IMR-90 (cell line): ENCODE data around the gene AGPAT3. TPM values are rescaled to one million over a fixed set of nuclear protein-coding genes. Genes with fewer than 3 reads are reported as not detected.

Experiments
- ATAC-seq: fragments of 200-7000 bp; cut with Tn5 transposase; 2 replicates; pipeline ENCODE4 v1.9.1; 2020; ENCODE audit warnings: low read depth, mild to moderate bottlenecking, moderate library complexity
- BruUV-seq: library from RNA; stranded (reverse); fragments of 400-500 nt; replicated peaks from 2 replicates; lab custom pipeline; 2021; lab: Mats Ljungman, UMichigan
- CTCF ChIA-PET: fragments of 300-600 bp; formaldehyde crosslinking; extraction: SDS; loops from one replicate; lab custom pipeline; 2021; ENCODE audit warnings: antibody characterized with exemption; lab: Yijun Ruan, JAX
- POLR2A ChIA-PET: fragments of 300-600 bp; sonication (Branson Sonifier 250); formaldehyde crosslinking; loops from one replicate; lab custom pipeline; 2022; ENCODE audit warnings: antibody characterized with exemption; ENCODE audit not compliant: unreplicated experiment; lab: Charles Lee
- DNase-seq: peaks from one replicate; pipeline ENCODE4 v3.0.0; 2013
- H2AFZ ChIP-seq: replicated peaks from 2 replicates; pipeline ENCODE3; 2013; ENCODE audit warnings: low read length, mild to moderate bottlenecking; ENCODE audit not compliant: poor library complexity
- H2AK5ac ChIP-seq: 2 replicates; pipeline ENCODE4 v1.6.1; 2013; ENCODE audit warnings: low read depth, low read length, inconsistent platforms
- H2AK9ac ChIP-seq: replicated peaks from 2 replicates; pipeline ENCODE3; 2013; ENCODE audit warnings: mild to moderate bottlenecking, low read depth, low read length, moderate library complexity; ENCODE audit not compliant: poor library complexity
- H2BK120ac ChIP-seq: 2 replicates; pipeline ENCODE4 v1.6.1; 2013; ENCODE audit warnings: low read depth, low read length, inconsistent platforms
- H2BK15ac ChIP-seq: 3 replicates; pipeline ENCODE4 v1.6.1; 2013; ENCODE audit warnings: low read depth, low read length, inconsistent platforms
- H2BK20ac ChIP-seq: 2 replicates; pipeline ENCODE4 v1.6.1; 2013; ENCODE audit warnings: low read depth, mild to moderate bottlenecking, inconsistent platforms, low read length, moderate library complexity
- H2BK5ac ChIP-seq: 2 replicates; pipeline ENCODE4 v1.6.1; 2013; ENCODE audit warnings: mild to moderate bottlenecking, low read depth, low read length, inconsistent platforms; ENCODE audit not compliant: poor library complexity, severe bottlenecking
- H3K14ac ChIP-seq: replicated peaks from 2 replicates; pipeline ENCODE4 v1.6.1; 2013; ENCODE audit warnings: low read depth, low read length, inconsistent platforms
- H3K18ac ChIP-seq: 2 replicates; pipeline ENCODE4 v1.6.1; 2013; ENCODE audit warnings: low read depth, low read length, control low read depth
- H3K23ac ChIP-seq: 2 replicates; pipeline ENCODE4 v1.6.1; 2013; ENCODE audit warnings: low read depth, low read length, inconsistent platforms
- H3K27ac ChIP-seq: 2 replicates; pipeline ENCODE4 v1.5.1; 2013; ENCODE audit warnings: mild to moderate bottlenecking, control low read depth, low read length; ENCODE audit not compliant: insufficient read depth
- H3K27me3 ChIP-seq: 2 replicates; pipeline ENCODE4 v1.6.1; 2013; ENCODE audit warnings: low read length; ENCODE audit not compliant: control insufficient read depth, insufficient read depth
- H3K36me3 ChIP-seq: 2 replicates; pipeline ENCODE4 v1.6.1; 2013; ENCODE audit warnings: low read length, mixed read lengths; ENCODE audit not compliant: control insufficient read depth, insufficient read depth
- H3K4ac ChIP-seq: 2 replicates; pipeline ENCODE4 v1.6.1; 2013; ENCODE audit warnings: low read depth, low read length, inconsistent platforms
- H3K4me1 ChIP-seq: 2 replicates; pipeline ENCODE4 v1.6.1; 2013; ENCODE audit warnings: low read length, mixed read lengths; ENCODE audit not compliant: control insufficient read depth, insufficient read depth
- H3K4me2 ChIP-seq: 2 replicates; pipeline ENCODE4 v1.6.1; 2013; ENCODE audit warnings: low read depth, mild to moderate bottlenecking, control low read depth, low read length, moderate library complexity
- H3K4me3 ChIP-seq: 2 replicates; pipeline ENCODE4 v1.5.1; 2013; ENCODE audit warnings: low read depth, mild to moderate bottlenecking, control low read depth, low read length, moderate library complexity; ENCODE audit not compliant: insufficient read depth
- H3K56ac ChIP-seq: 2 replicates; pipeline ENCODE4 v1.6.1; 2013; ENCODE audit warnings: low read length, inconsistent platforms; ENCODE audit not compliant: insufficient read depth; ENCODE audit errors: extremely low read depth
- H3K79me1 ChIP-seq, 2 experiments: 2 replicates each; pipeline ENCODE4 v1.6.1; 2013; ENCODE audit warnings: low read length in 2 of 2, inconsistent platforms in 1 of 2, low read depth in 1 of 2
- H3K9ac ChIP-seq: 2 replicates; pipeline ENCODE4 v1.6.1; 2013; ENCODE audit warnings: low read depth, low read length, control low read depth
- H3K9me1 ChIP-seq: 2 replicates; pipeline ENCODE4 v1.6.1; 2013; ENCODE audit warnings: low read length, inconsistent platforms; ENCODE audit not compliant: insufficient read depth
- H3K9me3 ChIP-seq: 2 replicates; pipeline ENCODE4 v1.6.1; 2013; ENCODE audit warnings: low read length; ENCODE audit not compliant: control insufficient read depth, insufficient read depth
- H4K20me1 ChIP-seq: 2 replicates; pipeline ENCODE4 v1.6.1; 2013; ENCODE audit warnings: low read length, inconsistent platforms; ENCODE audit not compliant: insufficient read depth
- H4K5ac ChIP-seq: 2 replicates; pipeline ENCODE4 v1.6.1; 2013; ENCODE audit warnings: mild to moderate bottlenecking, low read depth, low read length, control low read depth
- H4K8ac ChIP-seq, 2 experiments: 2 replicates each; pipeline ENCODE4 v1.6.1; 2013; ENCODE audit warnings: low read depth in 2 of 2, low read length in 2 of 2, control low read depth in 1 of 2, inconsistent platforms in 1 of 2
- H4K91ac ChIP-seq: 2 replicates; pipeline ENCODE4 v1.6.1; 2013; ENCODE audit warnings: low read depth, low read length, inconsistent platforms; ENCODE audit not compliant: insufficient read depth
- MAFK ChIP-seq: IDR thresholded peaks from 2 replicates; pipeline ENCODE4 v1.6.1; 2012; ENCODE audit warnings: low read depth, low read length, improper control_type of control experiment
- NFE2L2 ChIP-seq: fragments of 150-350 bp; IDR thresholded peaks from 2 replicates; pipeline ENCODE4 v1.6.1; 2016; ENCODE audit warnings: low read depth, mild to moderate bottlenecking, low read length
- RFX5 ChIP-seq: IDR thresholded peaks from 2 replicates; pipeline ENCODE4 v1.8.0; 2012; ENCODE audit warnings: low read depth, mild to moderate bottlenecking, low read length, moderate library complexity
- WGBS, 2 experiments: methylation state at CpG; one replicate each; pipeline versions ENCODE4 v1.1.5 to v1.1.7; 2013; ENCODE audit warnings: missing lambda C conversion rate in 2 of 2; ENCODE audit not compliant: insufficient read length in 1 of 2; ENCODE audit errors: extremely low coverage in 2 of 2; 5-methylcytosine and 5-hydroxymethylcytosine counted together
- dilution Hi-C: fragments of 300-500 bp; cut with HindIII; formaldehyde crosslinking; loops from one replicate; pipeline ENCODE4 v1.14.3; 2018; ENCODE audit warnings: low sequenced_read_pairs; ENCODE audit not compliant: unreplicated experiment
- in situ Hi-C: fragments of 300-500 bp; cut with MboI; formaldehyde crosslinking; loops from 3 replicates; pipeline ENCODE4 v1.14.3; 2019; ENCODE audit warnings: low sequenced_read_pairs, inconsistent platforms, mixed read lengths
- intact Hi-C: fragments of 100-400 bp; cut with micrococcal nuclease; formaldehyde crosslinking; loops from 2 replicates; pipeline ENCODE4 v1.10.0; 2022
- polyA plus RNA-seq, 3 experiments: library from polyadenylated mRNA; depleted of rRNA; stranded (reverse); fragments of >200 nt; gene quantifications; 2 replicates each; pipeline ENCODE4 v1.2.3, GENCODE V29; 2012; ENCODE audit warnings: low replicate concordance in 1 of 3
- total RNA-seq: library from RNA; depleted of rRNA; stranded (reverse); fragments of >200 nt; gene quantifications from 2 replicates; pipeline ENCODE4 v1.2.3, GENCODE V29; 2012

AGPAT3 gene
- total and polyA plus RNA-seq, 2 of the 4 experiments (the other 2 are of a cell fraction), result 27.1 to 38.7 TPM

GRCh38 chr21:43910460-43910859 is 45.4 kb downstream of the AGPAT3 start:
- Histone ChIP-seq H3K9me1 (peaks cover 6% of the 10 kb centered on the region; the same call in 1 of the 2 replicates), H4K5ac (no peak overlapping the region), H2BK5ac (no peak overlapping the region), H2AK5ac (no peak overlapping the region), H3K79me1 (peaks cover 13 to 71% of the 10 kb centered on the region in 2 experiments), H3K4me2 (no peak overlapping the region), H3K4me3 (no peak overlapping the region), H3K18ac (no peak overlapping the region), H3K23ac (no peak overlapping the region), H2AK9ac (no peak overlapping the region), H3K56ac (no peak overlapping the region), H3K9me3 (peaks cover 2% of the 10 kb centered on the region; the same call in 1 of the 2 replicates), H4K20me1 (peaks cover 59% of the 10 kb centered on the region), H3K36me3 (peaks cover 6% of the 10 kb centered on the region), H2AFZ (no peak overlapping the region), H3K14ac (no peak overlapping the region), H2BK15ac (no peak overlapping the region), H3K4me1 (peaks cover 3% of the 10 kb centered on the region; the same call in 1 of the 2 replicates), H4K91ac (no peak overlapping the region), H2BK120ac (no peak overlapping the region), H2BK20ac (no peak overlapping the region), H4K8ac (no peak overlapping the region), H3K9ac (no peak overlapping the region), H3K4ac (no peak overlapping the region), H3K27ac (no peak overlapping the region), H3K27me3 (no peaks in the 10 kb centered on the region)
- no TSS peak for BruUV-seq
- DNase-seq (no peak), ATAC-seq (no peak)
- CTCF ChIA-PET, result no interaction called here
- in situ Hi-C loops (no loop called here), dilution Hi-C loops (no loop called here), intact Hi-C loops (no loop called here)
- WGBS, 2 experiments, result 88% methylated on average over 3 of the region's 7 CpGs; no CpG with 5 or more reads in 1 of the 2 experiments
- TF ChIP-seq MAFK, result no peak
- TF ChIP-seq NFE2L2, result no peak
- TF ChIP-seq RFX5, result no peak
- POLR2A ChIA-PET, result no interaction called here
